ENCODE data around the gene CCDC6. TPM values are rescaled to one million over a fixed set of nuclear protein-coding genes. Genes with fewer than 3 reads are reported as not detected.

The CCDC6 gene
- total and polyA plus RNA-seq, 9 of the 15 experiments (the other 6 are each of a cell fraction or from before 2014, with no cell fraction given) = 10.4 to 41.0 (median 20.9) TPM

DNA sequence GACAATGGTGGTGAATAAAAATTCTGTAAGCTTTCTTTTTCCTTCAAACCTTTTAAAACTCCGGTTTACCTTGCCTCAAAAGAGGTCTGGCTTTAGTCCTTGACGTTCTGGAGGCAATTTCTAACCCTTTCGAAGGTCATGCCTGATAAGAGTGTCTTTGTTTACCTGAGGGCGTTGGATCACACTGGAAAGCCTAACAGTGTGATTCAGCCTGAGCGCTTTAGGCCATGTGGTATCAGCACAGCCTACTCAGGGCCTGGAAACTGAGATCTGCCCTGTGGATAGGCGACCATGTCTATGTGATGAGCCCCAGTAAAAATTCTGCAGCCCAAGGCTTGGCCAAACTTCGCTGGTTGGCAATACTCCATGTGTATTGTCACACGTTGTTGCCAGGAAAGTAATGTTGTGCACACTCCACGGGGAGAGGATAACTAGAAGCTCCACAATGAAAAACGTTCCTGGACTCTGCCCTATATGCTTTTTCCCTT lies 10.7 kb downstream of the CCDC6 start (continued):
- TF ChIP-seq CTBP1 (IDR thresholded peaks at IDR 0.05; ENCODE audit: borderline replicate concordance) (peak; percentile 40; the same call in 1 of the 2 replicates), SOX6 (IDR thresholded peaks at IDR 0.05) (peak; percentile 81), MGA (IDR thresholded peaks at IDR 0.05) (peak; percentile 59; the same call in 1 of the 2 replicates), CBFA2T3 (IDR thresholded peaks at IDR 0.05) (peak; percentile 54), MCM7 (IDR thresholded peaks at IDR 0.05) (no peak), EP400 (IDR thresholded peaks at IDR 0.05) (peak; percentile 31; the same call in 1 of the 2 replicates)
- TF ChIP-seq, protein P1, sequence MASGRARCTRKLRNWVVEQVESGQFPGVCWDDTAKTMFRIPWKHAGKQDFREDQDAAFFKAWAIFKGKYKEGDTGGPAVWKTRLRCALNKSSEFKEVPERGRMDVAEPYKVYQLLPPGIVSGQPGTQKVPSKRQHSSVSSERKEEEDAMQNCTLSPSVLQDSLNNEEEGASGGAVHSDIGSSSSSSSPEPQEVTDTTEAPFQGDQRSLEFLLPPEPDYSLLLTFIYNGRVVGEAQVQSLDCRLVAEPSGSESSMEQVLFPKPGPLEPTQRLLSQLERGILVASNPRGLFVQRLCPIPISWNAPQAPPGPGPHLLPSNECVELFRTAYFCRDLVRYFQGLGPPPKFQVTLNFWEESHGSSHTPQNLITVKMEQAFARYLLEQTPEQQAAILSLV (tag; IDR thresholded peaks at IDR 0.05) = no peak
- TF ChIP-seq, protein P2, sequence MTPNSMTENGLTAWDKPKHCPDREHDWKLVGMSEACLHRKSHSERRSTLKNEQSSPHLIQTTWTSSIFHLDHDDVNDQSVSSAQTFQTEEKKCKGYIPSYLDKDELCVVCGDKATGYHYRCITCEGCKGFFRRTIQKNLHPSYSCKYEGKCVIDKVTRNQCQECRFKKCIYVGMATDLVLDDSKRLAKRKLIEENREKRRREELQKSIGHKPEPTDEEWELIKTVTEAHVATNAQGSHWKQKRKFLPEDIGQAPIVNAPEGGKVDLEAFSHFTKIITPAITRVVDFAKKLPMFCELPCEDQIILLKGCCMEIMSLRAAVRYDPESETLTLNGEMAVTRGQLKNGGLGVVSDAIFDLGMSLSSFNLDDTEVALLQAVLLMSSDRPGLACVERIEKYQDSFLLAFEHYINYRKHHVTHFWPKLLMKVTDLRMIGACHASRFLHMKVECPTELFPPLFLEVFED (CRISPR knock-in tag; conservative IDR thresholded peaks at IDR 0.05) = no peak
